ENCODE data around the gene RPL38.

The RPL38 gene

DNA sequence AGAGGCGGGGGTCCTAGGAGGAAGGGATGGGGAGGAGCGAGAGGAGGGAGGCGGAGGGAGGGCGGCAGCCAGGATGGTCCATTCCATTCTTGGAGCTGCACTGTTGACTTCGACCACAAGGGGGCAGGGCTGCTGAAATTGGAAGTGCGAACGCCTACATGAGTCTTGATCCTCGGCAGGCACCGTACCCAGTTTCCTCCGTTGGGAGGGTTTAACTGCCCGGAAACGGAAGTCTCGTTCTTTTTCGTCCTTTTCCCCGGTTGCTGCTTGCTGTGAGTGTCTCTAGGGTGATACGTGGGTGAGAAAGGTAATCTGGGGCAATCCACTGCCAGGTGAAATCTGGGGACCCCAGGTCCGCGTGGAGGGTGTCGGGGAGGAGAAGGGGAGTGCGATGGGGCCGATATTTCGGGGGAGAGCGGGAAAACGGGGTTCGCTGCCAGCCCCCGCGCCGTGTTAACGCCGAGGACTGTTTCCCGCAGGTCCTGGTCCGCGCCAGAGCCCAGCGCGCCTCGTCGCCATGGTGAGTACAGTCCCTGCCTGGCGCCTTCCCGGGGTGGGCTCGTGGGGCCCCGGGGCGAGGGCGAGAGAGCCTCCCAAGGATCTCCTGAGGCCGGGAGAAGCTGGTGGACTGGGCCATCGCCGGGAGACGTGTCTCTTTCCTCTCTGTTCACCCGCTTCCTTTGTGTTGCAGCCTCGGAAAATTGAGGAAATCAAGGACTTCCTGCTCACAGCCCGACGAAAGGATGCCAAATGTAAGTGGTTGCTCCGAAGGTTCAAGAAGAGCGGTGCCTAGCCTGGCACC is at the start of gene RPL38:
RPL38 (plus strand) TSS at position 240 of the 802 bp plus-strand sequence; CDS start at position 518, 278 bp downstream.
- peak; percentile 91 for DNase-seq

DNA sequence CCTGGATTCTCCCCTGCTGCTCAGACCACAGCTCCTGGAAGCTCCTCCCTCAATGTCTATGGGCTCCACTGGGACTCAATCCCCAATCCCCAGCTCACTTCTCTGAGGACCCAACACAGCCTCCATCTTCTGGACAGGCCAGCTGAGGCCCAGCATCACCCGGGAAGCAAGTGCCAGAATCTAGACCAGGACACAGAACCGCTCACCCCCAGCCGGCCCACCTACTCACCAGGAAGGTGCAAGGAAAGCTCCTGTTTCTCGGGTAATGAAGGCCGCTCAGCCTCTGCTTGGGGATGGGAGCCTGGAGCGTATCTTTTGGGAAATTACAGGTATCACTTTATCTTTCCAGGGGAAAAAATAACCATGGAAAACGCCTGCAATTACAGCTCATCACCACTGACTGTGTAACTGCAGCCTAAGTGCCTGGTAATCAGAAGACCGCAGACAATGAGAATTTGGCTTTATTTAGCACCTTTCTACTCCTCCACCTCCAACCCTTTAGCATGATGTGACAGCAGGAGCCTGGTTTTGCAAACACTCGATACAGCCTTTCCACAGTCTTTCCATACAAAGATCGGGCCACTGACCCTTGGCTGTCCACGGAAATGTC is 49.6 kb upstream of the RPL38 start:
- DNase-seq, result no peak

DNA sequence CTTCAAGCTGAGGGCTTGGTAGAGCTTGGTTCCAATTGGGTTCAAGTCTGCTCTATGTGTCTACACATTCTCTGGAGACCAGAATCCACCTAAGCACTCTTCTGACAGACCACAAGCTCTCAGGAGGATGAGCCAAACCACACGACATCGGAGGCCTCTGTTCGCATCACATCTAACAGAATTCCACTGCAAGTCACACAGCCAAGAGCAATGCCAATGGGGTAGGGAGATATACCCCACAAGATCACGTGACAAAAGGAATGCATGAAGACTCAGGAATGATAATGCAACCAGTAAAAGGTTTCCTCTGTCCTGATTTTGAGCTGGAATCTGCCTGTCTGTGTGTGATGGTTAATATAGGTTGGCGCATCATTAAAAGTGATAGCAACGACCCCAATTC is 46.6 kb upstream of the RPL38 start:
- no peak for DNase-seq

DNA sequence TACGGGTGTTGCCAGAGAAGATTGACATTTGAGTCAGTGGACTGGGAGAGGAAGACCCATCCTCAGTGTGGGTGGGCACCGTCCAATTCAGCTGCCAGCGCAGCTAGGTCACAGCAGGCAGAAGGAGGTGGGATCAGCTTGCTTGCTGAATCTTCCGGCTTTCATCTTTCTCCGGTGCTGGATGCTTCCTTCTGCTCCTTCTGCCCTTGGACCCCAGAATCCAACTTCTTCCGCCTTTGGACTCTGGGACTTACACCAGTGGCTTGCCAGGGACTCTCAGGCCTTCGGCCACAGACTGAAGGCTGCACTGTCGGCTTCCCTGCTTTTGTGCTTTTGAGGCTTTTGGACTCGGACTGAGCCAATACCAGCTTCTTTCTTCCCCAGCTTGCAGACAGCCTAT is 46.1 kb upstream of the RPL38 start:
- no peak for DNase-seq

DNA sequence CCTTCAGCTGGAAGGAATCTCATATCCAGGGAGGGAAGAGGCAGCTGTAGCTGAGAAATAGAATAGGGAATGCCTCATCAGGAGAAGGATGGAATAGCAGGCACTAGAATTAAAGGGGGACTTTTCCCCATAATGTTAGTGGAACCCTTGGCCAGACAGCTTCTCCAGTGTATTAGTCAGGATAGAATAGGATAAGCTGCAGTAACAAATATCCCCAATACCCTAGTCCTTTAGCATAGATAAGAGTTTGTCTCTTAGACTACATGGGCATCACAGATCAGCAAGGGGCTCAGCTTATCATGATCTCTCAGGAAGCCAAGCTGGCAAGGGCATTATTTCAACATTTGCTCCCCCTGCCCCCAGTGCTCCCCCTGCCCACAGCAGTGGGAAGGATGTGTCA is 44.7 kb upstream of the RPL38 start:
- no peak for DNase-seq

DNA sequence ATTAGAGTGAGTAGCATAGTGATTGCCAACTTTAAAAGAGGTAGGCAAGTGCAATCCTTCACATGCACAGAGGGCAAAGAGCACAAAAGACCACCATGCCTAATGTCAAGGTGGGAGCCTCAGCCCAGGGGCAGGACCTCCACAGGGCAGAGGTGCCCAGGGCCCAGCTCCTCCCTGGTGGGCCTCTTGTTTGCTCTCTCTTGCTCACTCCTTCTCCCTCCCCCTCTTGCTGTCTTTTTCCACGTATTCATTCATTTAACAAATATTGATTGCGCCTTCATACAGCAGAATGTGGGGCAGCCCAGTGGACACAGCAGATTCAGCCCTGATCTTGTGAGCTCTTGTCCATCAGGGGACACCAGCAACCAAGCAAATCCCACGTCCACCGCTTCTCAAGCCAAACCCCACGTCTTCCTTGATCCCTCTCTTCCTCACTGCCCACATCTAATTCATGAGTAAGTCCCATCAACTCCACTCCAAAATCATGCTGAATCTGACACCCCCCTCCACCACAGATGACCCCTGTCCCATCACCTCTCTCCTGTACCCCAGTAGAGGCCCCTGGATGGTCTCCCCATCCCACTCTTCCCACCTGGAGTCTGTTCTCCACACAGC is 44.1 kb upstream of the RPL38 start:
- no peak for DNase-seq

DNA sequence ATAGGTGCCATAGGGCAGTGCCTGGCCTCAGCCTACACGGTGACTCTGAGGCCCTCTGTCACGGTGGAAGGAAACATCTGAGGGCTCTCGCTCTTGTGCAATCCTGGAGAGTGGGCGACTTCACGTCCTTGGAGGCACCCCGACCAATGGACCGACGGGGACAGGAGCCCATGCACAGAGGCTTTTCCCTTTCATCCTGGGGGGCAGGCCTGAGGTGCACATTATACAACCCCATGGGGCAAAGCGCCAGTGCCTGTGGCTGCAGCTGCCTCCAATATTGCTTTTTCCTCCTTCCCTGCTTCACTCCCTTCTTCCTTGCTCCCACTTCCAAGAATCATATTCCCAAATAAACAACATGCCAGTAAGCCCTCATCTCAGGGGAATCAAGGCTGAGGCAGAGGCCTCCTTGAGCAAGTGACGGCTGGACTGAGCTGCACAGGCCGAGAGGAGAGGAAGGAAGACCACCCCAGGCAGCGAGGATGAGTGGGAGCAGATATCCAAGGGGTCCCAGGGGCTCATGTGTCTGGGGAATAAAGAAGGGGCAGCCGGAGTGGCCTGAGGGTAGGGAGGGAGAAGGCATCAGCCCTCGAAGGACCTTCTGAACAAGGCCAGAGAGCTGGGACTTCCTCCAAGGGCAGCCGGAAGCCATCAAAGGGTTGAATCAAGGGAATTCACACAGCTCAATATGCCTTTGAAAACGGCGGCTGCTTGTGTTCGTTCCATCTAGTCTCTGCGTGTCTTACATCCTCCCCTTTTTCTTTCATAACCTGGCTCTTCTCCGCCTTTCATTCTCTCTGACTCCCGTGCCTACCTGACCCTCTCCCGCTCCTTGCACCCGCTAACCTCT is 42.6 kb upstream of the RPL38 start:
- DNase-seq, result no peak

DNA sequence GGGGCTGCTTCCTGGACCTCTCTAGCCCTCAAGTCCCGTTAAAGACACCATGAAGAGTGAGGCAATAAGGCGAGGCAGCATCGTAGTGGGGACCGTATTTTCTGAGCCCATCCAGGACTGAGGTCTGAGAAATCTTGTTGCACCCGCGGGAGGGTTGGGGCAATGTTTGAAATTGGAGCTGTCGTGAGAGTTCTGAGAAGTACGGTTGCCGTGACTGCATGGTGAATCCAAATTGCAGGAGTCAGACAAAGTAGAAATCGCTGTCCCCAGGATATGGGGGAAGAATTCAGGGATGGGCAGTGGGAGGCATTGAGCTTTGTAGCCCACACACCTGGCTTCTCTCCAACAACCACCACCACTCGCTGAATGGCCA is 42.0 kb upstream of the RPL38 start:
- no peak for DNase-seq

DNA sequence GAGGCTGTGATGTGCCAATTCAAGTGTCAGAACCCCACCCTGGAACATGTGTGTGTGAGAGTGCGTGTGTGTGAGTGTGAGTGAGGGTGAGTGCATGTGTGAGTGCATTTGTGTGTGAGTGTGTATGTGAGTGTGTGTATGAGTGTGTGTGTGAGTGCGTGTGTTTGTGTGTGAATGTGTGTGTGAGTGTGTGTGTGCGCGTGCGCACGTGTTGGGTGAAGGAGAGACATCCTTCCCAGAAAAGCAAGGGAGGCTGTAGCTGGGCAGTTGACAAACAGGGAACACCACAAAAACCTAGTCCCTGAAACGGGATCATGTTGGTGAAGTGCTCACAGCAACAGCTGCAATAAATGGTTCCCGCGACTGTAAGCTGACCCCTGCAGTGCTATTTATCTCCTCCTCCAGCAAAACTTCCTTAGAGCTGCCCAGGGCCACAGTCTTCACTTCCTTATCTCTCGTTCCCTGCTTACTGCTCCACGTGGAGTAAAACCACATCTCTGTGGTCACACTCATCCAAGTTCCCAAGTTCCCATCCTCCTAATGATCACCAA is 40.1 kb upstream of the RPL38 start:
- DNase-seq, result no peak

DNA sequence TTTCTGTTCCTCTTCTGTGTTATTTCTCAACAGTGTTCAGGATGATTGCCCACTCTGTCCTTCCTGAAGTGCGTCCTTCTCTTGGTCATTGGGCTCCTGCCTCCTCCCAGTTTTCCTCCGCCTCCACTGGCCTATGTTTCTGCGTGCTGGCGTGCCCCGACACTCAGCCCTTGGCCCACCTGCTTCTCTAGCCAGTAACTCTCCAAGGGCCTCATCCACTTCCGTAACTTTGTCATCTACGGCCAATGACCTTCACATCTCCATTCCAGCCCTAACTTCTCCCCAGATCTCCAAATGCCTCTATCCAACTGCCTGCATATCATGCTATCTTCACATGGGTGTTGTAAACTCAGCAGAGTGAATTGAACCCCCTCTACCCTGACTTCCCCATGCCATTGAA is 39.6 kb upstream of the RPL38 start:
- no peak for DNase-seq

DNA sequence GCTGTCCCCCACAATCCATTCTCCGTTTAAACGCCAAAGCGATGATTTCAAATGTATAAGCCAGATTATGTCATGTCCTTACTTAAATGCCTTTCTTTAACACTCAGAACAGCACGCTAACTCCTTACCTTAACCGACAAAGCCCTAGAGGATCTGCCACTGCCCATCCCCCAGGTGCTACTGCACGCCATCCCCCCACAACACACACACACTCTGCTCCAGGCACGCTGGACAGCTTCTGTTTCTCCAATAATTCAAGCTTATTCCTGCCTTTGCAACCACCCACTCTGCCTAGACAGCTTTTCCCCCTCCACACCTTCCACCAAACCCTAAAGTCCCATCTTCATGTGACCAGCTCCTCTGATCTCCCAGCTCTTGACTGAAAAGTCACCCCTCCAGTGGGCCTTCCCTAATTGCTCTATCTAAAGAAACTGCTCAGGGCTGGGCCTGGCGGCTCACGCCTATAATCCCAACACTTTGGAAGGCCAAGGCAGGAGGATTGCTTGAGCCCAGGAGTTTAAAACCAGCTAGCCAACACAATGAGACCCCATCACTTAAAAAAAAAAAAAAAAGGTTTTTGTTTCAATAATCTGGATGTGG is 38.9 kb upstream of the RPL38 start:
- DNase-seq, result no peak

DNA sequence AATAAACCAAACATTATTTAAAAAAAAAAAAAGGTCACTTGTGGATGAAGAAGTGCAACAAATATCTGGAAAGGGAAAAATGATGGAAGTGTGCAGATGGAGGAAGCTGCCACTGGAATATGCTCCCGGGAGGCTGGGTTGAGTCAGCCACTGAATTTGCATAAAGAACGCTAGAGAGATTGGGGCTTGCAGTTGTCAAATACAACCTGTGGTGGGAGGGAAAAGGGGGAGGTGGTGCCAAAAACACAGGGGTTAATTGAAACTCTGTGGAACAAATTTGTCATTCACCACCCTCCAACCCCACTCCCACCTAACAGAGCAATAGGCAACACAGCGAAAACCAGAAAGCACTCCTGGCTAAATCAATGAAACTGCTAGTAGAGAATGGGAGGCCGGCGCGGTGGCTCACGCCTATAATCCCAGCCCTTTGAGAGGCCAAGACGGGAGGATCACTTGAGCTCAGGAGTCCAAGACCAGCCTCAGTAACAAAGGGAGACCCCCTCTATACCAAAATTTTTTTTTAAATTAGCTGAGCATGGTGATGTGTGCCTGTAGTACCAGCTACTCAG is 37.6 kb upstream of the RPL38 start:
- DNase-seq, result no peak

DNA sequence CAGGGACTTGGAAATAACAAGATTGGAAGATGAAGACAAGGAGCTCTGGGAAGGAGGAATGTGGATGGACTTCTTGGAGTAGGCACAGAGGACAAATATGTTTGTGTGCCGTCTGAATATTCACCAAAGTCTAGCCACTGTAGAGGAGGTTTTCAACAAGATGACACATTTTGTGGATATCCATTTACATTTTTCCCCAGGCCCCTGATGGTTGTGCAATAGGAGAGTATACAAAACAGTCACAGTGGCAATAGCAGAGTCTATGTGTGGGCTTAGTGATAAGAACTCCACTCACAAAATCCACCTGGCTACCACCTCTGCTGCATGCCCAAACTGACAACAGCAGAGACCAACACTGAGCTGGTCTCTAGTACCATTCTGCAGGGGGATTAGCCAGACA is 32.6 kb upstream of the RPL38 start:
- DNase-seq, result no peak

DNA sequence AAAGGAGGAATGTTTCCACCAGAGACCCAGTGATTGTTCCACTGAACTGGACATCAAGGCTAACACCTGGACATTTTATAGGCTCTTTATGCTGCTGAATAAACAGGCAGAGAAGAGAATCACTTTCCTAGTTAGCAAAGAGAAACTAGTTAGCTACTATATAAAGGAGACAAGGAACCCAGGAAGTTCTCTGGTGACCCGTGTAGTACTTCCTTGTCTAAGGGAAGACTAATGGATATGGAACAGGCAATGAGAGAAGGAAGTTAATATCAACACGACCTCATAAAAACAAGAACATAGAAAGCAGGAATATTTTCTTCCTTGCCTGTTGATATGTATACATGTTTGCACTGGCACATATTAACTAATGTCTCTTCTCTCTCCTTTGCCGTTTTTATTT is 30.8 kb upstream of the RPL38 start:
- DNase-seq, result no peak

DNA sequence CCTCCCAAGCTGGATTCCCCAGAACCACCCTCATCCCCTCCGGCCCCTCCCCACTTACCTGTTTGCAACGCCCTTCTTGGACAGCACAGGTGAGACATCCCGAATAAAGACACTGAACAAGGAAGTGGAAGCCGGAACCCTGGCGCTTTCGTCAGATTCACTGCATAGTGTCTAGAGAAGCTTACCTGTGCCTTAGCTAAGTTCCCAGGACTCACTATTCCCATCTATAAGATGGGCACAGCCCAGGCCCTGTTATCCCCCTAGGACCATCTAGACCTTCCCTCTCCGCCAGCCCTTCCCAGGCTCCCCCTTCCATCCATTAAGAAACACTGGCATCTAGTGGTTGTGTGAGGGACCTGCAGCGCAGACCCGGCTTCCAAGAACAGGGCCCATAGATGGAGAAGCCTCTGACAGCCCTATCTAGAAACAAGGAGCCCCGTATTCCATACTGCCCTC is 26.9 kb upstream of the RPL38 start:
- DNase-seq, result peak; percentile 43

DNA sequence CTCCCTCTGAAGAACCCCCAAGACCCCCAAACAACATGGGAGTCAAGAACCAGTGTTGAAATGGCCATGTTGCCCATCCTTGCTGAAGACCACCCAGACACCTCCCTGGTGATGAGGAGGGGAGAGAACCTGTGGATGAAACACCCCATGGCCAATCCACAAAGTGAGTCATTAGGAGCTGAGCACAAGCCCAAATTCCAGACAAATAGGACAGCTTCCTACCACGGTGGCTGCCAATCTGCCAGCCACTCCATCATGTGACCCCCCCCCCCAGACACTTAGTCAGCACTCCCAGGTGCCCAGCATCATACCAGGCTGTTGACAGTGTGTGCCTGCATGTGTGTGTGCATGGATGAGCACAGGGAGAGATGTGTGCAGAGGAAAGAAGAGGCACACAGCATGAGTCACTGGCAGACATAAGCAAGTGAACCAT is 26.4 kb upstream of the RPL38 start:
- DNase-seq, result no peak

DNA sequence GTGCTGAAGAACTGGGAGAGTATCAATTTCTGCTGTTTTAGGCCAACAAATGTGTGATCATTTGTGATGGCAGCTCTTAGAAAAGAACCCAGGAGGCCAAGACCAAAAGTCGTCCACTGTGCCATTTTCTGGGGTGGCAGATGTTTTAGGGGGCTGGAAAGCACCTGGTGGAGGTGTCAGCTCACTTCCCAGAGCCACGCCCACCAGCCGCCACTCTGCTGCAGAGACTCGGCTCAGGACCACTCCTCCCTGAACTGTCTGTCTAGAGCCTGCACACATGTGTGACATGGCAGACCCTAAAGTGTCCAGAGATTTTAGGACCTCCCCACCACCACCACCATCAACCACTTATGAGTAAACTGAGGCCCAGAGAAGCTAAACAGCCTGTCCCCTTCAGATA is 23.9 kb upstream of the RPL38 start:
- no peak for DNase-seq

DNA sequence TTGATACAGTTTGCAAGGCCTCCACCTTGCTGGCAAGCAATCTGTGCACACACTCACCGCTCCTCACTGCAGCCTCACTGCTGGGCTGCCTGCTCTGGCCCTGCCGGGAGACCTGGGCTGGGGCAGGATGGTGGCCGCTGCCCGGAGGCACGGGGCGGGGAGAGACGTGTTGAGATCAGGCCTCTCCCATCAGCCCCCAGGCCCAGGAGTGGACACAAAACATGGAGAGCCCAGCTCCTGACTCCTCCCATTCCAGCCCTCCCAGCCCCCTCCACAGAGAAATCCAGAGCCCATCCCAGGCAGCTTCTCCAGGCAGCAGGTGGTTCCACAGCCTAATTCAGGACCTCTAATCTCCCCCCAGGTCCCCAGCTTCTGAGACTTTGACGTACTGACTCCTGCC is 23.1 kb upstream of the RPL38 start:
- no peak for DNase-seq

DNA sequence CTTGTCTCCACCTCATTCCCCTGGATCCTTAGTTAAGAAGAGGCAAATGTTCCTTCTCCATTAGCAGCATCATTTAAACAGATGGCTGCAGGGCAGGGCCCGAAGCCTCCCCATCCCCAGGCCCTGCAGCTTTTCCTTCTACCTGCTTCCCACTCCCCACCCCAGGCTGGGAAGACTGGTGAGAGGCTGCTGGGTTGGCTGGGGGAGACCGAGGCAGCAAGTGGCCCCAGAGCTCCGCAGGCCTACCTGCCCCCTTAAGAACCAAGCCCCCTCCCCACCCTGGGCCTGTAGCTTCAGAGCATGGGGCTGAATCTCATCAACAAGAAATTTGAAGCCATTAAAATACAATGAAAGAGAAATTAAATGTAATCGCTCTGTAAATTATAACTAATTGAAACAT is 22.1 kb upstream of the RPL38 start:
- no peak for DNase-seq

DNA sequence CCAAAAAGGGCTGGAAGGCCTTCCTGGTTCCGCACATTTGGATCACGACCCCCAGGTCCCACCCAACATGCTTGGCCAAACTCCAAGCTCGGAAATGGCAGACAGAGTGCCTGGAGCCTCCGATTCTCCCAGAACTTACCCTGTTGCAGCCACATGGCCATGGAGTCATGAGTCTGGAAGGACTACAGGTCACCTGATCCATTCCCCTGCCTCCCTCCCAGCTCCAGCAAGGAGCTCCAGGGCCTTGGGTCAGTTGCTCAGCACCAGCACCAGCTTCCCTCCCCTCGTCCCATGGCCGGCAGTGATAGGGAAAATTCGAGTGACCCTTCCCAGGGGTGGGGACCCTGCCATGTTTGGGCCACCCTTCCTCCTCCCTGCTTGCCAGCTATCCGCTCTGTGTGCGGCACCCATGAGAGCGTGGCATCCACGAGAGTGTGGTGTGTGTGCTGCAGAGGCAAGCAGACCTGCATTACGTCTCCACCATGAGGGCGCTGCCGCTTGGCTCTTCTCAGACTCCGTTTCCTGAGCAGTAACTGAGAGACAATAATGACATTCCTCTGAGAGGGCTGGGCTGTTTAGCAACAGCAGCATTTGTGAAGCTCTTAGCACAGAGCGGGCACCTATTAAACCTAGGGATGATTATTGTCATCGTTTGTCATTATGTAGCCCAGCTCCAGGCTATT is 21.3 kb upstream of the RPL38 start:
- DNase-seq, result no peak

DNA sequence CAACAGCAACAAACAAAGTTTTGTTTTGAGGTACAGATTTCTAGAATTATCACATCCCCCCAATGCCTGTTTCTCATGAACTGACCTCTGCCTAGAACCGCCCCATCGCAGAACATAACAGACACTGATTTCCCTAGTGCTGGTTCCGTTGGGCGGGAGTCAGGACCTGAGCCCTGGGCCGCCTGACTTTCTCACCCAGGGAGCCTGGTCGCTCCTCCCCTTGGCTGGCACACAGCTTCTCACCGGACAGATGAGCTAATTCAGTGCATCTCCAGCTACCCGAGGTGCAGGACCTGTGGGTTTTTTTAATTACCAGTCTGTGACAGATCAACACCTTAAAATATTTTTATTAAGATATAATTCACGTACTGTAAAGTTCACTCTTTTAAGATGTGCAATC is 20.1 kb upstream of the RPL38 start:
- DNase-seq, result no peak

Measured in NCI-H446 treated with DMSO at 0.1 percent for 48 hours (cell line).